ENCODE results near the gene DISP3.

DNA sequence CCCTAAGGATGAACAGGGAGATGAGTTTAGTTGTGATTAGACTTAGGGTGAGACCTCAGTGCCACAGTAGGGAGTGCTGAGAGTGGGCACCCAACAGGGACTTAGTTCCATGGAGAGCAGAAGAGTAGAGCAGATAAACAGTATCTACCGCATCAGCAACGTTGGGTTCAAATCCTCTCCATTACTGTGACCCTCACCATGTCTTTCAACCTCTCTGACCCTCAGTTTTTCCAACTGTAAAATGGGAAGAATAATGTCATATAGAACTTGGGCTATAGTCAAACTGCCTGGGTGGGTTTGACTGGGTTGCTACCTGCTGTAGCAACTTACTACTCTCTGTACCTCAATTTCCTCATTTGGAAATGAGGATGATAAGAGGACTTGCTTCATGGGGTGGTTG is 6.7 kb upstream of the DISP3 start:
- TF ChIP-seq POLR2A (IDR thresholded peaks at IDR 0.05): no peak
- TF ChIP-seq, protein P1, sequence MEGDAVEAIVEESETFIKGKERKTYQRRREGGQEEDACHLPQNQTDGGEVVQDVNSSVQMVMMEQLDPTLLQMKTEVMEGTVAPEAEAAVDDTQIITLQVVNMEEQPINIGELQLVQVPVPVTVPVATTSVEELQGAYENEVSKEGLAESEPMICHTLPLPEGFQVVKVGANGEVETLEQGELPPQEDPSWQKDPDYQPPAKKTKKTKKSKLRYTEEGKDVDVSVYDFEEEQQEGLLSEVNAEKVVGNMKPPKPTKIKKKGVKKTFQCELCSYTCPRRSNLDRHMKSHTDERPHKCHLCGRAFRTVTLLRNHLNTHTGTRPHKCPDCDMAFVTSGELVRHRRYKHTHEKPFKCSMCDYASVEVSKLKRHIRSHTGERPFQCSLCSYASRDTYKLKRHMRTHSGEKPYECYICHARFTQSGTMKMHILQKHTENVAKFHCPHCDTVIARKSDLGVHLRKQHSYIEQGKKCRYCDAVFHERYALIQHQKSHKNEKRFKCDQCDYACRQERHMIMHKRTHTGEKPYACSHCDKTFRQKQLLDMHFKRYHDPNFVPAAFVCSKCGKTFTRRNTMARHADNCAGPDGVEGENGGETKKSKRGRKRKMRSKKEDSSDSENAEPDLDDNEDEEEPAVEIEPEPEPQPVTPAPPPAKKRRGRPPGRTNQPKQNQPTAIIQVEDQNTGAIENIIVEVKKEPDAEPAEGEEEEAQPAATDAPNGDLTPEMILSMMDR (IDR thresholded peaks at IDR 0.05): no peak
